Body of pancreas (tissue), 4 donors: ENCODE measurements around the gene EXD1. TPM values are rescaled to one million over a fixed set of nuclear protein-coding genes. Genes with fewer than 3 reads are reported as not detected.
A peak's percentile ranks its signal among the peaks of the same experiment; 100 is the strongest.
"Not testable (repeated sequence)": the region's sequence is repeated elsewhere in the genome, so short reads cannot be mapped to it uniquely, and the experiment has no call there.

Source experiments
- ATAC-seq: fragments of 150-250 bp; one replicate; pipeline ENCODE4 v1.9.1; 2016
- DNase-seq, 4 donors: peaks; one replicate each; pipeline ENCODE4 v3.0.0-alpha.2; 2019
- H3K27ac ChIP-seq, 4 donors: fragments of 200-600 bp; sonication (generic); 1 replicate in 3 of 4; 2 replicates in 1 of 4; pipeline versions ENCODE4 v1.5.1 to v1.6.1; 2016 to 2019; ENCODE audit warnings: mild to moderate bottlenecking in 1 of 4, mixed read lengths in 1 of 4, moderate library complexity in 1 of 4
- H3K27me3 ChIP-seq, 2 donors: fragments of 200-600 bp; sonication (generic); one replicate each; pipeline ENCODE4 v1.6.0; 2016; ENCODE audit warnings: mild to moderate bottlenecking in 1 of 2
- H3K36me3 ChIP-seq, 2 donors: fragments of 200-600 bp; sonication (generic); replicated peaks in 1 of 2; 2 replicates each; pipeline ENCODE4 v1.5.1; 2016; ENCODE audit warnings: low read depth in 2 of 2; ENCODE audit not compliant: insufficient read depth in 1 of 2
- H3K4me1 ChIP-seq: fragments of 200-600 bp; sonication (generic); one replicate; pipeline ENCODE4 v1.6.0; 2016
- H3K4me3 ChIP-seq, 2 donors: fragments of 200-600 bp; sonication (generic); 1 replicate in 1 of 2; 2 replicates in 1 of 2; pipeline ENCODE4 v1.5.1; 2016 to 2019
- H3K9me3 ChIP-seq, 3 donors: fragments of 200-600 bp; sonication (generic); 1 replicate in 2 of 3; 2 replicates in 1 of 3; pipeline ENCODE4 v1.5.1; 2016
- POLR2A ChIP-seq, 3 donors: fragments of 450-650 bp; IDR thresholded peaks; one replicate each; pipeline ENCODE4 v1.6.1; 2016; ENCODE audit warnings: antibody characterized with exemption in 3 of 3, mild to moderate bottlenecking in 2 of 3
- WGBS, 2 donors: methylation state at CpG; one replicate each; pipeline ENCODE4 v1.1.5; 2017; 5-methylcytosine and 5-hydroxymethylcytosine counted together
- intact Hi-C: fragments of 100-400 bp; cut with DNase I; formaldehyde crosslinking; loops from one replicate; pipeline ENCODE4 v1.15.1; 2023
- total RNA-seq, 2 donors: library from RNA; depleted of rRNA; stranded (reverse); fragments of >200 nt; gene quantifications; one replicate each; pipeline ENCODE4 v1.1.0, GENCODE V29; 2016
- TF ChIP-seq, protein P1 (sequence below), 7 experiments: fragments of 450-650 bp in 4 of 7; fragments of 200-600 bp in 3 of 7; sonication (generic) in 3 of 7; IDR thresholded peaks; one replicate each; pipeline ENCODE4 v1.5.1; 2016 to 2019; ENCODE audit warnings: antibody characterized with exemption in 7 of 7

The EXD1 gene
- total RNA-seq, 2 donors from 2014 or later, result not detected

GRCh38 chr15:41258750-41259471, 28.4 kb upstream of the EXD1 start:
- no peak overlapping the region for H3K4me3 ChIP-seq
- 8 to 16% methylated on average over 3 of the region's 3 CpGs for WGBS, 2 donors
- ATAC-seq (peak; percentile 93), DNase-seq (peak; percentile 48 to 77 (median 58))
- peaks cover 45% of the 10 kb centered on the region for H3K4me1 ChIP-seq
- no peaks in the 10 kb centered on the region for H3K9me3 ChIP-seq
- TF ChIP-seq POLR2A (IDR thresholded peaks at IDR 0.05), result peak in 2 of 3 donors; percentile 58 to 74
- TF ChIP-seq, protein P1, sequence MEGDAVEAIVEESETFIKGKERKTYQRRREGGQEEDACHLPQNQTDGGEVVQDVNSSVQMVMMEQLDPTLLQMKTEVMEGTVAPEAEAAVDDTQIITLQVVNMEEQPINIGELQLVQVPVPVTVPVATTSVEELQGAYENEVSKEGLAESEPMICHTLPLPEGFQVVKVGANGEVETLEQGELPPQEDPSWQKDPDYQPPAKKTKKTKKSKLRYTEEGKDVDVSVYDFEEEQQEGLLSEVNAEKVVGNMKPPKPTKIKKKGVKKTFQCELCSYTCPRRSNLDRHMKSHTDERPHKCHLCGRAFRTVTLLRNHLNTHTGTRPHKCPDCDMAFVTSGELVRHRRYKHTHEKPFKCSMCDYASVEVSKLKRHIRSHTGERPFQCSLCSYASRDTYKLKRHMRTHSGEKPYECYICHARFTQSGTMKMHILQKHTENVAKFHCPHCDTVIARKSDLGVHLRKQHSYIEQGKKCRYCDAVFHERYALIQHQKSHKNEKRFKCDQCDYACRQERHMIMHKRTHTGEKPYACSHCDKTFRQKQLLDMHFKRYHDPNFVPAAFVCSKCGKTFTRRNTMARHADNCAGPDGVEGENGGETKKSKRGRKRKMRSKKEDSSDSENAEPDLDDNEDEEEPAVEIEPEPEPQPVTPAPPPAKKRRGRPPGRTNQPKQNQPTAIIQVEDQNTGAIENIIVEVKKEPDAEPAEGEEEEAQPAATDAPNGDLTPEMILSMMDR (IDR thresholded peaks at IDR 0.05), result no peak
- intact Hi-C loops, result no loop called here
- no peaks in the 10 kb centered on the region for H3K27me3 ChIP-seq
- H3K27ac ChIP-seq, result peak overlapping the region; percentile 35 to 79 (median 68)
- H3K36me3 ChIP-seq, result peaks cover 0 to 7% of the 10 kb centered on the region in 2 donors

GRCh38 chr15:41256577-41257038, 26.1 kb upstream of the EXD1 start:
- 31 to 34% methylated on average over 5 of the region's 5 CpGs for WGBS, 2 donors
- intact Hi-C loops, result no loop called here
- Histone ChIP-seq H3K36me3 (peaks cover 0 to 5% of the 10 kb centered on the region in 2 donors), H3K27me3 (no peaks in the 10 kb centered on the region), H3K9me3 (no peaks in the 10 kb centered on the region), H3K4me3 (no peak overlapping the region), H3K4me1 (peaks cover 45% of the 10 kb centered on the region), H3K27ac (peak overlapping the region; percentile 47 to 76 (median 63))
- TF ChIP-seq POLR2A (IDR thresholded peaks at IDR 0.05), result no peak
- TF ChIP-seq, protein P1 (IDR thresholded peaks at IDR 0.05), result no peak
- DNase-seq, result peak in 2 of 4 donors; percentile 35 to 63
- peak; percentile 81 for ATAC-seq

DNA sequence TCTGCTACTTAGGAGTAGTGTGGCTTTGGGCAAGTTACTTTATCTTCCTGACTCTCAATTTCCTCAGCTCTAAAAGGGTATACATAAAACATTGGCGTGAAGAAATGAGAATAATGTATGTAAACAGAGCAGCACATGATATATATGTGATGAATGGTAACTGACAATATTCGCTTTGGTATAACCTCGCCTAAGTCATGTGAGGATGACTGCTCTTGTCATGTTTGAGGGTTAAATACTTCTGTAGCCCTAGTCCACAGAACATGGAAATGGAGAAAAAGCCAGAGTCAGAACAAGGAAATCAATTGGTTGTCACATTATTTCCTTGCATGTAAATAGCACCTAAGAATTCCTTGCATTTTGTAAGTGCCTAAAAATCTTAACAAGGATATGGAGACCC, 25.5 kb upstream of the EXD1 start:
- peaks cover 45% of the 10 kb centered on the region for H3K4me1 ChIP-seq
- H3K4me3 ChIP-seq, result no peak overlapping the region
- DNase-seq (no peak), ATAC-seq (no peak)
- WGBS, 2 donors, result 87 to 91% methylated on average over 3 of the region's 3 CpGs
- intact Hi-C loops, result no loop called here
- peaks cover 0 to 5% of the 10 kb centered on the region in 2 donors for H3K36me3 ChIP-seq
- peak overlapping the region; percentile 47 to 76 (median 63) for H3K27ac ChIP-seq
- no peaks in the 10 kb centered on the region for H3K27me3 ChIP-seq
- no peaks in the 10 kb centered on the region for H3K9me3 ChIP-seq
- no peak for TF ChIP-seq POLR2A (IDR thresholded peaks at IDR 0.05)

DNA sequence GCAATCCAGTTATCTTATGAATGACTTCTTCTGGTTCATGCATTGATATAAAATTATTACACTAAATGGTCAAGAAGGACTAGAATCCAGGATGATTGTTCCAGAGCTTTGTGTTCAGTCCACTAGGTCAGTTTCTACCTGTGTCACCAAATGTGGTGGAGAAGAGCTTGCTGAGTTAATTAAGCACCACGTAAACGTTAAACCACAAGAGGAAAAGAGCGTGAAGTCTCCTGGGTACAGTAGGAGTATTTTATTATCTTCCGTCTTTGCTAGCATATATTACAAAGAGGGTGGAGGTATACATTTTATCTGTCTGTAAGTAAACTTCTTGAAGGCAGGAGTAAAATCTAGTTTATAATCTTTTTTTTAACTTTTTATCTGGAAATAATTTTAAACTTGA, 24.0 kb upstream of the EXD1 start:
- H3K9me3 ChIP-seq, result no peaks in the 10 kb centered on the region
- ATAC-seq (no peak), DNase-seq (no peak)
- TF ChIP-seq, protein P1 (IDR thresholded peaks at IDR 0.05), result no peak
- TF ChIP-seq POLR2A (IDR thresholded peaks at IDR 0.05), result no peak
- intact Hi-C loops, result no loop called here
- H3K27ac ChIP-seq, result no peak overlapping the region
- peaks cover 45% of the 10 kb centered on the region for H3K4me1 ChIP-seq
- H3K36me3 ChIP-seq, result peaks cover 0 to 5% of the 10 kb centered on the region in 2 donors
- no peaks in the 10 kb centered on the region for H3K27me3 ChIP-seq
- WGBS, 2 donors, result 86 to 95% methylated on average over 4 of the region's 4 CpGs
- H3K4me3 ChIP-seq, result no peak overlapping the region

DNA sequence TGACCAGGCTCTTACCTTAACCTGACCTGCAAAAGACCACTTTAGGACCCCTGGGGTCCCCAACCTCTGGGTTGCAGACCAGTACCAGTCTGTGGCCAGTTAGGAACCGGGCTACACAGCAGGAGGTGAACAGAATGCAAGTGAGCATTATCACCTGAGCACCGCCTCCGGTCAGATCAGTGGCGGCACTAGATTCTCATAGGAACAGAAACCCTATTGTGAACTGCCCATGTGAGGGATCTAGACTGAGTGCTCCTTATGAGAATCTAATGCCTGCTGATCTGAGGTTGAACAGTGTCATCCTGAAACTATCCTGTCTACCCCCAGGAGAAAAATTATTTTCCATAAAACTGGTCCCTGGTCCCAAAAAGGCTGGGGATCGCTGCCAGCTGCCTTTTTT, 20.9 kb upstream of the EXD1 start:
- intact Hi-C loops, result no loop called here
- no peaks in the 10 kb centered on the region for H3K9me3 ChIP-seq
- no peaks in the 10 kb centered on the region for H3K27me3 ChIP-seq
- TF ChIP-seq POLR2A (IDR thresholded peaks at IDR 0.05), result no peak
- TF ChIP-seq, protein P1 (IDR thresholded peaks at IDR 0.05), result no peak
- peaks cover 0 to 1% of the 10 kb centered on the region in 2 donors for H3K36me3 ChIP-seq
- no peak overlapping the region for H3K4me3 ChIP-seq
- no peak for ATAC-seq
- no peak for DNase-seq
- peak overlapping the region in 1 of 4 donors; percentile 44 for H3K27ac ChIP-seq
- peaks cover 19% of the 10 kb centered on the region for H3K4me1 ChIP-seq
- 95 to 96% methylated on average over 5 of the region's 5 CpGs for WGBS, 2 donors

GRCh38 chr15:41250745-41251144, 20.2 kb upstream of the EXD1 start:
- H3K36me3 ChIP-seq, DNase-seq, intact Hi-C loops, H3K4me3 ChIP-seq, H3K27me3 ChIP-seq, H3K9me3 ChIP-seq, ATAC-seq: not testable (repeated sequence)
- 80 to 94% methylated on average over 8 of the region's 8 CpGs for WGBS, 2 donors
- peak overlapping the region in 1 of 4 donors; percentile 72 for H3K27ac ChIP-seq
- H3K4me1 ChIP-seq, result peaks cover 12% of the 10 kb centered on the region
